ENCODE measurements around the gene PRSS53.

Gene PRSS53

GRCh38 chr16:31042866-31043265, 45.9 kb downstream of the PRSS53 start:
- no peak for DNase-seq (ENCODE audit: low read depth)

- no peak for DNase-seq (ENCODE audit: low read depth)
Measured at GRCh38 chr16:31038993-31039392, 49.8 kb downstream of the PRSS53 start.

GRCh38 chr16:31036691-31037090, 52.1 kb downstream of the PRSS53 start:
- DNase-seq (ENCODE audit: low read depth), result no peak

GRCh38 chr16:31033709-31034492, 54.8 kb downstream of the PRSS53 start:
- DNase-seq (ENCODE audit: low read depth), result peak; percentile 80
